22Rv1 (cell line): ENCODE results near the gene LAMTOR2.

Experiments
- ZFX ChIP-seq: fragments of 450-650 bp; IDR thresholded peaks from 2 replicates; pipeline ENCODE4 v1.6.1; 2017; ENCODE audit warnings: antibody characterized with exemption, borderline replicate concordance
- TF ChIP-seq, protein P1 (sequence below): fragments of 450-650 bp; IDR thresholded peaks from 2 replicates; pipeline ENCODE4 v1.5.1; 2017; ENCODE audit warnings: mild to moderate bottlenecking

DNA sequence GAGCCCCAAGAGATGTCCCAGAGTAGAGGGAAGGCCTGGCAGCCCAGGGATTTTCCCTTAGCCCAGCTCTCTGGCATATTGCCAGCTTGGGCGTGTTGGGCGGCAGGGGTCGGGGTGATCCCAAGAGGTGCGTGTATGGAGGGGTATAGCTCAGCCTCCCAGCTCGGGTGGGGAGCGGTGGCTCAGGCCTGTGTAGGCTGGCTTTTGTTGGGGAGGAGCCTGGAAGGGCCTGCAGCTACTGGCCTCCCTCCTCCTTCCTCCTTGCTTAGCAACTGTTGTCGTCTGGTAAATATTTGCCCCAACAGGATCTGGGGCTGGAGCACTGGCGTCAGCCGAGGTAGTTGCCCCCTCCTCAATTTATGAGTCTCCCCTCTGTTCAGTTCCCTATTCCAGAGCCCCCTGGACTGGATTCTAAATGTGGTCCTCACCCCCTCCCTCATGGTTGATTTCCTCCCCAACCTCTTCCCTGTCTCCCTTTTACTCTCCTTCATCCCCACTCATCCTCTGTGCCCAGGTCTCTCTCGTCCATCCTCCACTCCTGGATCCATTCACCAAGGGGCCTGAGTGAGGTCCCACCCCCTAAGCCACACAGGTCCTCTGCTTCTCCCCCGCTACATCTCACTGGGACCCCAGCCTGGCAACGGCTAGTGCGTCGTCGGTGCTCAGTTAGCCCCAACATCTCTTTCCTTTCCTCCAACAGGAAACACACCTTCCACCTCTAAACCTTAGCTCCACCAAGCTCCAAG, 49.7 kb downstream of the LAMTOR2 start:
- TF ChIP-seq, protein P1, sequence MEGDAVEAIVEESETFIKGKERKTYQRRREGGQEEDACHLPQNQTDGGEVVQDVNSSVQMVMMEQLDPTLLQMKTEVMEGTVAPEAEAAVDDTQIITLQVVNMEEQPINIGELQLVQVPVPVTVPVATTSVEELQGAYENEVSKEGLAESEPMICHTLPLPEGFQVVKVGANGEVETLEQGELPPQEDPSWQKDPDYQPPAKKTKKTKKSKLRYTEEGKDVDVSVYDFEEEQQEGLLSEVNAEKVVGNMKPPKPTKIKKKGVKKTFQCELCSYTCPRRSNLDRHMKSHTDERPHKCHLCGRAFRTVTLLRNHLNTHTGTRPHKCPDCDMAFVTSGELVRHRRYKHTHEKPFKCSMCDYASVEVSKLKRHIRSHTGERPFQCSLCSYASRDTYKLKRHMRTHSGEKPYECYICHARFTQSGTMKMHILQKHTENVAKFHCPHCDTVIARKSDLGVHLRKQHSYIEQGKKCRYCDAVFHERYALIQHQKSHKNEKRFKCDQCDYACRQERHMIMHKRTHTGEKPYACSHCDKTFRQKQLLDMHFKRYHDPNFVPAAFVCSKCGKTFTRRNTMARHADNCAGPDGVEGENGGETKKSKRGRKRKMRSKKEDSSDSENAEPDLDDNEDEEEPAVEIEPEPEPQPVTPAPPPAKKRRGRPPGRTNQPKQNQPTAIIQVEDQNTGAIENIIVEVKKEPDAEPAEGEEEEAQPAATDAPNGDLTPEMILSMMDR, result no peak
- no peak for TF ChIP-seq ZFX
